K562 (cell line): ENCODE measurements around the gene RALGAPA2. TPM values are rescaled to one million over a fixed set of nuclear protein-coding genes. Genes with fewer than 3 reads are reported as not detected.

Experiments
- ATAC-seq: fragments of 200-7000 bp; cut with Tn5 transposase; 3 replicates; pipeline ENCODE4 v1.9.1; 2020; ENCODE audit warnings: moderate library complexity
- BruUV-seq: library from RNA; stranded (reverse); fragments of 400-500 nt; replicated peaks from 2 replicates; lab custom pipeline; 2021; lab: Mats Ljungman, UMichigan
- CTCF ChIA-PET: fragments of 300-600 bp; formaldehyde crosslinking; extraction: SDS; loops from one replicate; lab custom pipeline; 2021; ENCODE audit warnings: low intra/inter-chr PET ratio; lab: Yijun Ruan, JAX
- POLR2A ChIA-PET: fragments of 300-600, 350-650 bp; sonication (Branson Sonifier 250); formaldehyde crosslinking; extraction: SDS; loops from one replicate; lab custom pipeline; 2021; ENCODE audit warnings: antibody characterized with exemption, inconsistent platforms; lab: Yijun Ruan, JAX
- DNase-seq, 4 experiments: peaks; one replicate each; pipeline versions ENCODE4 v3.0.0 to v3.0.0-alpha.2; 2011 to 2018; ENCODE audit warnings: low spot score in 3 of 4, mixed read lengths in 3 of 4; ENCODE audit errors: extremely low read depth in 1 of 4
- FAIRE-seq: peaks from 2 replicates; lab custom pipeline; 2011; peaks lifted over from hg19 to GRCh38; lab: Jason Lieb, UNC
- H2AFZ ChIP-seq: 2 replicates; pipeline ENCODE4 v1.6.0; 2011; ENCODE audit warnings: low read depth, low read length, control low read depth, inconsistent platforms
- H3K27ac ChIP-seq: fragments of 200-600 bp; 3 replicates; pipeline ENCODE4 v1.8.0; 2011; ENCODE audit warnings: low read depth, mild to moderate bottlenecking, control low read depth, inconsistent platforms, low read length, moderate library complexity, mixed read lengths; ENCODE audit errors: extremely low read depth
- H3K27me3 ChIP-seq, 2 experiments: fragments of 300-600 bp in 1 of 2; 2 replicates in 1 of 2; 3 replicates in 1 of 2; pipeline versions ENCODE4 v1.6.0 to v1.8.0; 2011; ENCODE audit warnings: inconsistent platforms in 2 of 2, low read length in 2 of 2, mild to moderate bottlenecking in 1 of 2, mixed read lengths in 1 of 2, moderate library complexity in 1 of 2; ENCODE audit not compliant: control insufficient read depth in 2 of 2, insufficient read depth in 2 of 2
- H3K36me3 ChIP-seq: fragments of 300-600 bp; 3 replicates; pipeline ENCODE4 v1.8.0; 2011; ENCODE audit warnings: mild to moderate bottlenecking, low read length, inconsistent platforms; ENCODE audit not compliant: control insufficient read depth, insufficient read depth
- H3K4me1 ChIP-seq, 2 experiments: fragments of 200-600 bp in 1 of 2; replicated peaks in 1 of 2; 2 replicates in 1 of 2; 3 replicates in 1 of 2; pipeline versions ENCODE4 v1.5.1 to v1.8.0; 2011; ENCODE audit warnings: inconsistent platforms in 2 of 2, low read length in 2 of 2, mild to moderate bottlenecking in 1 of 2, mixed read lengths in 1 of 2, moderate library complexity in 1 of 2; ENCODE audit not compliant: control insufficient read depth in 2 of 2, insufficient read depth in 2 of 2
- H3K4me2 ChIP-seq: 2 replicates; pipeline ENCODE4 v1.6.1; 2011; ENCODE audit warnings: low read length, control low read depth, inconsistent platforms, mixed read lengths; ENCODE audit not compliant: insufficient read depth
- H3K4me3 ChIP-seq: fragments of 200-600 bp; sonication (generic), shearing (Covaris generic); 2 replicates; pipeline ENCODE4 v1.5.1; 2016; ENCODE audit warnings: control low read depth, inconsistent platforms
- H3K79me2 ChIP-seq: fragments of 200-600 bp; 3 replicates; pipeline ENCODE4 v1.8.0; 2011; ENCODE audit warnings: low read length, inconsistent platforms; ENCODE audit not compliant: control insufficient read depth, insufficient read depth
- H3K9ac ChIP-seq, 2 experiments: 2 replicates each; pipeline versions ENCODE4 v1.6.0 to v1.6.1; 2011; ENCODE audit warnings: low read depth in 2 of 2, low read length in 2 of 2, control low read depth in 1 of 2, inconsistent platforms in 1 of 2, mild to moderate bottlenecking in 1 of 2, mixed read lengths in 1 of 2; ENCODE audit not compliant: insufficient read depth in 1 of 2
- H3K9me1 ChIP-seq: one replicate; pipeline ENCODE4 v1.6.0; 2011; ENCODE audit warnings: inconsistent platforms, mild to moderate bottlenecking, low read length, moderate library complexity; ENCODE audit not compliant: control insufficient read depth, insufficient read depth
- H3K9me3 ChIP-seq: replicated peaks from 2 replicates; pipeline ENCODE4 v1.5.1; 2011; ENCODE audit warnings: low read depth, low read length, inconsistent platforms; ENCODE audit not compliant: control insufficient read depth, insufficient read depth
- H4K20me1 ChIP-seq: replicated peaks from 2 replicates; pipeline ENCODE4 v1.6.1; 2011; ENCODE audit warnings: low read length, inconsistent platforms, mixed read lengths; ENCODE audit not compliant: control insufficient read depth, insufficient read depth
- ARHGAP35 ChIP-seq: fragments of 450-650 bp; IDR thresholded peaks from 2 replicates; pipeline ENCODE4 v1.6.1; 2018; ENCODE audit not compliant: partially characterized antibody
- GABPA ChIP-seq: fragments of 200-800 bp; sonication (Bioruptor generic); conservative IDR thresholded peaks from 2 replicates; pipeline ENCODE4 v1.6.1; 2016; ENCODE audit warnings: low read depth, missing genetic modification characterization, missing compliant biosample characterization
- LEF1 ChIP-seq: fragments of 450-650 bp; IDR thresholded peaks from 2 replicates; pipeline ENCODE4 v1.6.1; 2016; ENCODE audit warnings: mild to moderate bottlenecking
- MAFG ChIP-seq: fragments of 450-650 bp; conservative IDR thresholded peaks from 2 replicates; pipeline ENCODE4 v1.6.1; 2016; ENCODE audit warnings: missing genetic modification characterization, missing compliant biosample characterization
- RAD21 ChIP-seq, 2 experiments: fragments of 250-450 bp in 1 of 2; fragments of 450-650 bp in 1 of 2; sonication (Bioruptor Pico) in 1 of 2; formaldehyde crosslinking in 1 of 2; IDR thresholded peaks in 1 of 2; conservative IDR thresholded peaks in 1 of 2; 2 replicates each; pipeline versions ENCODE4 v1.4.0 to v1.8.0; 2020 to 2022; ENCODE audit warnings: mild to moderate bottlenecking in 2 of 2, moderate library complexity in 1 of 2
- RBM39 ChIP-seq: fragments of 200-400 bp; formaldehyde crosslinking; optimal IDR thresholded peaks from 2 replicates; pipeline ENCODE3; 2018; ENCODE audit warnings: low read depth, low read length
- SIN3B ChIP-seq: fragments of 450-650 bp; IDR thresholded peaks from 2 replicates; pipeline ENCODE4 v1.6.1; 2017; ENCODE audit warnings: low read depth, mild to moderate bottlenecking, moderate library complexity
- TAL1 ChIP-seq: fragments of 450-650 bp; IDR thresholded peaks from 2 replicates; pipeline ENCODE4 v1.6.1; 2016; ENCODE audit warnings: mild to moderate bottlenecking
- TCF7L2 ChIP-seq: fragments of 150-350 bp; IDR thresholded peaks from 2 replicates; pipeline ENCODE4 v1.6.1; 2016; ENCODE audit warnings: low read depth, mild to moderate bottlenecking, low read length, moderate library complexity
- TSHZ1 ChIP-seq: fragments of 250-450 bp; sonication (Bioruptor Pico); IDR thresholded peaks from 2 replicates; pipeline ENCODE4 v1.4.0; 2020; ENCODE audit warnings: mild to moderate bottlenecking, moderate library complexity
- XRCC5 ChIP-seq: fragments of 200-400 bp; formaldehyde crosslinking; IDR thresholded peaks from 2 replicates; pipeline ENCODE4 v1.6.1; 2017; ENCODE audit warnings: low read depth, mild to moderate bottlenecking, low read length
- ZNF143 ChIP-seq: sonication (generic); formaldehyde crosslinking; IDR thresholded peaks from 2 replicates; pipeline ENCODE4 v1.9.0; 2022; ENCODE audit warnings: mild to moderate bottlenecking, missing genetic modification reagents
- ZNF445 ChIP-seq: fragments of 250-450 bp; sonication (Bioruptor Pico); IDR thresholded peaks from 2 replicates; pipeline ENCODE4 v1.4.0; 2020; ENCODE audit warnings: low read depth, mild to moderate bottlenecking, moderate library complexity
- WGBS: fragments of 100-300 bp; shearing (Covaris generic); methylation state at CpG from one replicate; pipeline ENCODE4 v1.1.6; 2016; ENCODE audit warnings: low coverage, mixed read lengths; ENCODE audit not compliant: insufficient coverage; ENCODE audit errors: missing lambda C conversion rate; 5-methylcytosine and 5-hydroxymethylcytosine counted together
- in situ Hi-C: fragments of 300-500 bp; cut with MboI; formaldehyde crosslinking; loops from 4 replicates; pipeline ENCODE4 v1.15.0; 2018; ENCODE audit warnings: inconsistent platforms, mixed read lengths
- intact Hi-C: fragments of 100-400 bp; cut with micrococcal nuclease; formaldehyde crosslinking; loops from 2 replicates; pipeline ENCODE4 v1.14.2; 2022
- polyA plus RNA-seq, 8 experiments: library from polyadenylated mRNA; depleted of rRNA in 4 of 8; stranded (reverse) in 5 of 8; unstranded in 3 of 8; fragments of >200 nt; fragmentation: Nextera tagmentation in 2 of 8; fragmentation: Illumina TruSeq in 1 of 8; extraction: Ambion mirVana in 2 of 8; extraction: Trizol in 1 of 8; gene quantifications; 2 replicates each; pipeline versions ENCODE4 v1.2.1 to v1.2.3, GENCODE V29; 2011 to 2014; ENCODE audit warnings: inconsistent platforms in 1 of 8, missing spikeins in 1 of 8
- total RNA-seq, 7 experiments: library from RNA; depleted of rRNA in 6 of 7; stranded (reverse); fragments of >200 nt in 6 of 7; fragmentation: Illumina TruSeq in 2 of 7; extraction: Trizol in 2 of 7; gene quantifications; 2 replicates each; pipeline versions ENCODE4 v1.2.1 to v1.2.3, GENCODE V29; 2011 to 2021; ENCODE audit warnings: low replicate concordance in 1 of 7
- TF ChIP-seq, protein P1 (sequence below): fragments of 200-800 bp; sonication (Bioruptor generic); IDR thresholded peaks from 2 replicates; pipeline ENCODE4 v1.6.1; 2016; ENCODE audit warnings: missing genetic modification characterization, missing compliant biosample characterization

The RALGAPA2 gene
- total and polyA plus RNA-seq, 9 of the 15 experiments (the other 6 are each of a cell fraction or from before 2014, with no cell fraction given): 0.35 to 2.7 (median 1.4) TPM

DNA sequence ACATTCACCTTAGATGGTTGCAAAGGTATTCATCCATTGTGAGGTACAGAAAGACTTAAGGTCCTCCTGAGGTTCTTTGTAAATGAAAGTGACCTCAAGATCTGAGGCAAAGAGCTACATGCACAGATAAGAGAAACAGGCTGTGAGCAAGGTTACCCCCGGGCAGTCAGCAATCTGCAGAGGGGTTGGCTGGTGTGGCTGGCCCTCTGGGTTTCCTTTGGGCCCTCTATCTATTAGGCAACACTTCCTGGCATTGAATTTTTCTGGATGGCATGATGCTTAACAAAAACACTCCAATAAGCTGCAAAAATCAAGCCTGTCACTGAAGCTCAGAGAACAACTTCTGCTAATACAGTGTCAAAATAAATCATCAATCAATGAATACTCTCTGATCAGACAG, 48.9 kb upstream of the RALGAPA2 start (continued):
- TF ChIP-seq TSHZ1 (no peak), RAD21 (CRISPR knock-in tag; conservative IDR thresholded peaks at IDR 0.05 in 1 of 2, IDR thresholded peaks at IDR 0.05 in 1 of 2) (no peak), ZNF445 (CRISPR knock-in tag) (no peak), GABPA (no peak), ZNF143 (CRISPR knock-in tag) (no peak), TAL1 (no peak)

DNA sequence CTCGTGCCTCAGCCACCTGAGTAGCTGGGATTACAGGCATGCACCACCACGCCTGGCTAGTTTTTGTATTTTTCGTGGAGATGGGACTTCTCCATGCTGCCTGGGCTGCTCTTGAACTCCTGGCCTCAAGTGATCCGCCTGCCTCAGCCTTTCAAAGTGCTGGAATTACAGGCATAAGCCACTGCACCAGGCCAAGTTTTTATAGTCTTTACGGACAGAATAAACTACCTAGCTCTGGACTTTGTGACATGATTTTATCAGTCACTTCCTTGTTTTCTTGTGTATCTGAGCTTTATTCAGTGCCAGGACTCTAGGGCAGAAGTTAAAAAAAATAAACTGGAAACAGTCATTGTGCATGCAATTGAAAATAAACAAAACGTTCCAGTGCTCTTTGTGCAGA, 46.7 kb upstream of the RALGAPA2 start:
- H3K27me3 ChIP-seq: no peaks in the 10 kb centered on the region; a peak in 2 of 5 replicates
- in situ Hi-C loops: no loop called here
- TF ChIP-seq XRCC5 (no peak), SIN3B (no peak), MAFG (tag) (no peak), ARHGAP35 (no peak), TCF7L2 (no peak), RBM39 (no peak), LEF1 (no peak)
- TF ChIP-seq, protein P1, sequence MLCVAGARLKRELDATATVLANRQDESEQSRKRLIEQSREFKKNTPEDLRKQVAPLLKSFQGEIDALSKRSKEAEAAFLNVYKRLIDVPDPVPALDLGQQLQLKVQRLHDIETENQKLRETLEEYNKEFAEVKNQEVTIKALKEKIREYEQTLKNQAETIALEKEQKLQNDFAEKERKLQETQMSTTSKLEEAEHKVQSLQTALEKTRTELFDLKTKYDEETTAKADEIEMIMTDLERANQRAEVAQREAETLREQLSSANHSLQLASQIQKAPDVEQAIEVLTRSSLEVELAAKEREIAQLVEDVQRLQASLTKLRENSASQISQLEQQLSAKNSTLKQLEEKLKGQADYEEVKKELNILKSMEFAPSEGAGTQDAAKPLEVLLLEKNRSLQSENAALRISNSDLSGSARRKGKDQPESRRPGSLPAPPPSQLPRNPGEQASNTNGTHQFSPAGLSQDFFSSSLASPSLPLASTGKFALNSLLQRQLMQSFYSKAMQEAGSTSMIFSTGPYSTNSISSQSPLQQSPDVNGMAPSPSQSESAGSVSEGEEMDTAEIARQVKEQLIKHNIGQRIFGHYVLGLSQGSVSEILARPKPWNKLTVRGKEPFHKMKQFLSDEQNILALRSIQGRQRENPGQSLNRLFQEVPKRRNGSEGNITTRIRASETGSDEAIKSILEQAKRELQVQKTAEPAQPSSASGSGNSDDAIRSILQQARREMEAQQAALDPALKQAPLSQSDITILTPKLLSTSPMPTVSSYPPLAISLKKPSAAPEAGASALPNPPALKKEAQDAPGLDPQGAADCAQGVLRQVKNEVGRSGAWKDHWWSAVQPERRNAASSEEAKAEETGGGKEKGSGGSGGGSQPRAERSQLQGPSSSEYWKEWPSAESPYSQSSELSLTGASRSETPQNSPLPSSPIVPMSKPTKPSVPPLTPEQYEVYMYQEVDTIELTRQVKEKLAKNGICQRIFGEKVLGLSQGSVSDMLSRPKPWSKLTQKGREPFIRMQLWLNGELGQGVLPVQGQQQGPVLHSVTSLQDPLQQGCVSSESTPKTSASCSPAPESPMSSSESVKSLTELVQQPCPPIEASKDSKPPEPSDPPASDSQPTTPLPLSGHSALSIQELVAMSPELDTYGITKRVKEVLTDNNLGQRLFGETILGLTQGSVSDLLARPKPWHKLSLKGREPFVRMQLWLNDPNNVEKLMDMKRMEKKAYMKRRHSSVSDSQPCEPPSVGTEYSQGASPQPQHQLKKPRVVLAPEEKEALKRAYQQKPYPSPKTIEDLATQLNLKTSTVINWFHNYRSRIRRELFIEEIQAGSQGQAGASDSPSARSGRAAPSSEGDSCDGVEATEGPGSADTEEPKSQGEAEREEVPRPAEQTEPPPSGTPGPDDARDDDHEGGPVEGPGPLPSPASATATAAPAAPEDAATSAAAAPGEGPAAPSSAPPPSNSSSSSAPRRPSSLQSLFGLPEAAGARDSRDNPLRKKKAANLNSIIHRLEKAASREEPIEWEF: no peak

More for the DNA sequence above, 46.7 kb upstream of the RALGAPA2 start:
- POLR2A ChIA-PET: no interaction called here
- WGBS: 8% methylated on average over 5 of the region's 6 CpGs
- H3K4me1 ChIP-seq: no peaks in the 10 kb centered on the region
- no peak for DNase-seq
- no TSS peak for BruUV-seq
- H3K9me1 ChIP-seq: no peaks in the 10 kb centered on the region
- H2AFZ ChIP-seq: no peak overlapping the region
- H3K4me3 ChIP-seq: no peak overlapping the region
- H3K4me2 ChIP-seq: no peak overlapping the region
- no peaks in the 10 kb centered on the region for H4K20me1 ChIP-seq
- H3K36me3 ChIP-seq: no peaks in the 10 kb centered on the region
- CTCF ChIA-PET: no interaction called here
- ATAC-seq: no peak
- no peaks in the 10 kb centered on the region for H3K79me2 ChIP-seq
- H3K9me3 ChIP-seq: no peaks in the 10 kb centered on the region
- no peak overlapping the region for H3K27ac ChIP-seq
- no peak for FAIRE-seq
- H3K9ac ChIP-seq: no peak overlapping the region
- intact Hi-C loops: no loop called here
